HepG2 (cell line): ENCODE results near the gene TULP3. TPM values are rescaled to one million over a fixed set of nuclear protein-coding genes. Genes with fewer than 3 reads are reported as not detected.

Experiments used
- ATAC-seq: fragments of 200-7000 bp; cut with Tn5 transposase; 3 replicates; pipeline ENCODE4 v1.9.1; 2020; ENCODE audit warnings: mild to moderate bottlenecking, moderate library complexity
- BruUV-seq: library from RNA; stranded (reverse); fragments of 400-500 nt; replicated peaks from 2 replicates; lab custom pipeline; 2021; lab: Mats Ljungman, UMichigan
- CTCF ChIA-PET: fragments of 300-600 bp; formaldehyde crosslinking; extraction: SDS; loops from one replicate; lab custom pipeline; 2021; ENCODE audit warnings: low total read pairs, inconsistent platforms, low intra/inter-chr PET ratio; lab: Yijun Ruan, JAX
- POLR2A ChIA-PET: fragments of 350-600 bp; sonication (Branson Sonifier 250); formaldehyde crosslinking; loops from one replicate; lab custom pipeline; 2020; ENCODE audit warnings: antibody characterized with exemption, inconsistent platforms; lab: Yijun Ruan, JAX
- DNase-seq: peaks from one replicate; pipeline ENCODE4 v3.0.0-alpha.2; 2015; ENCODE audit warnings: low spot score
- FAIRE-seq: peaks from 3 replicates; lab custom pipeline; 2011; peaks lifted over from hg19 to GRCh38; lab: Jason Lieb, UNC
- H2AFZ ChIP-seq: one replicate; pipeline ENCODE4 v1.6.1; 2011; ENCODE audit warnings: low read length, inconsistent platforms
- H3K27ac ChIP-seq: fragments of 300-600 bp; 3 replicates; pipeline ENCODE4 v1.8.0; 2011; ENCODE audit warnings: mixed run types, mild to moderate bottlenecking, mixed read lengths, low read length, inconsistent platforms; ENCODE audit not compliant: insufficient read depth; ENCODE audit errors: extremely low read length
- H3K27me3 ChIP-seq, 2 experiments: fragments of 200-600 bp in 1 of 2; 2 replicates in 1 of 2; 3 replicates in 1 of 2; pipeline versions ENCODE4 v1.6.0 to v1.8.0; 2011; ENCODE audit warnings: low read length in 2 of 2, mild to moderate bottlenecking in 2 of 2, moderate library complexity in 2 of 2, inconsistent platforms in 1 of 2; ENCODE audit not compliant: insufficient read depth in 2 of 2, control insufficient read depth in 1 of 2
- H3K36me3 ChIP-seq, 2 experiments: fragments of 200-600 bp in 1 of 2; replicated peaks in 1 of 2; 2 replicates in 1 of 2; 3 replicates in 1 of 2; pipeline versions ENCODE4 v1.5.1 to v1.8.0; 2011; ENCODE audit warnings: low read length in 2 of 2, inconsistent platforms in 1 of 2; ENCODE audit not compliant: insufficient read depth in 2 of 2, control insufficient read depth in 1 of 2
- H3K4me1 ChIP-seq: 2 replicates; pipeline ENCODE4 v1.5.1; 2012; ENCODE audit warnings: low read length, inconsistent platforms; ENCODE audit not compliant: insufficient read depth
- H3K4me2 ChIP-seq: 2 replicates; pipeline ENCODE4 v1.6.0; 2011; ENCODE audit warnings: low read depth, low read length, inconsistent platforms
- H3K4me3 ChIP-seq, 3 experiments: fragments of 200-600 bp in 1 of 3; sonication (generic), shearing (Covaris generic) in 1 of 3; replicated peaks in 1 of 3; 2 replicates each; pipeline ENCODE4 v1.5.1; 2011 to 2016; ENCODE audit warnings: low read length in 3 of 3, inconsistent platforms in 2 of 3, low read depth in 2 of 3, mild to moderate bottlenecking in 2 of 3, control low read depth in 1 of 3, mixed read lengths in 1 of 3; ENCODE audit not compliant: insufficient read depth in 1 of 3
- H3K79me2 ChIP-seq: one replicate; pipeline ENCODE4 v1.6.1; 2011; ENCODE audit warnings: low read length, inconsistent platforms; ENCODE audit not compliant: insufficient read depth
- H3K9ac ChIP-seq: 2 replicates; pipeline ENCODE4 v1.6.0; 2011; ENCODE audit warnings: mild to moderate bottlenecking, low read depth, low read length, inconsistent platforms; ENCODE audit not compliant: insufficient read depth
- H3K9me3 ChIP-seq: 2 replicates; pipeline ENCODE4 v1.5.1; 2012; ENCODE audit warnings: mild to moderate bottlenecking, low read length
- H4K20me1 ChIP-seq: 2 replicates; pipeline ENCODE4 v1.6.0; 2011; ENCODE audit warnings: inconsistent platforms, mild to moderate bottlenecking, low read length, moderate library complexity; ENCODE audit not compliant: insufficient read depth
- ARNT2 ChIP-seq: sonication (generic); formaldehyde crosslinking; IDR thresholded peaks from 2 replicates; pipeline ENCODE4 v1.8.0; 2022; ENCODE audit warnings: mild to moderate bottlenecking, low read depth, missing genetic modification reagents, moderate library complexity
- FOXO1 ChIP-seq: sonication (generic); formaldehyde crosslinking; IDR thresholded peaks from 2 replicates; pipeline ENCODE4 v1.4.0; 2020; ENCODE audit warnings: missing genetic modification reagents
- MIER3 ChIP-seq: IDR thresholded peaks from 2 replicates; pipeline ENCODE4 v1.6.1; 2016; ENCODE audit warnings: missing compliant biosample characterization, borderline replicate concordance
- TAF1 ChIP-seq: sonication (generic); formaldehyde crosslinking; IDR thresholded peaks from 2 replicates; pipeline ENCODE4 v1.4.0; 2020; ENCODE audit warnings: missing genetic modification reagents
- ZNF101 ChIP-seq: sonication (generic); formaldehyde crosslinking; IDR thresholded peaks from 2 replicates; pipeline ENCODE4 v1.4.0; 2020; ENCODE audit warnings: mild to moderate bottlenecking, low read depth, missing genetic modification reagents, borderline replicate concordance
- ZNF230 ChIP-seq: sonication (generic); formaldehyde crosslinking; IDR thresholded peaks from 2 replicates; pipeline ENCODE4 v1.4.0; 2020; ENCODE audit warnings: mild to moderate bottlenecking, missing genetic modification reagents
- ZNF317 ChIP-seq: sonication (generic); formaldehyde crosslinking; IDR thresholded peaks from 2 replicates; pipeline ENCODE4 v1.5.0; 2020; ENCODE audit warnings: mild to moderate bottlenecking, missing genetic modification reagents
- ZSCAN9 ChIP-seq: IDR thresholded peaks from 2 replicates; pipeline ENCODE4 v1.6.1; 2016; ENCODE audit warnings: borderline replicate concordance
- WGBS: methylation state at CpG from one replicate; pipeline ENCODE4 v1.1.6; 2017; ENCODE audit warnings: low lambda C conversion rate; 5-methylcytosine and 5-hydroxymethylcytosine counted together
- in situ Hi-C: cut with HindIII; loops from 2 replicates; pipeline ENCODE4 v1.10.0; 2017; ENCODE audit warnings: low pct_unique_long_range_greater_than_20kb; ENCODE audit not compliant: extremely low pct_ligation_motif_present
- intact Hi-C: fragments of 100-400 bp; cut with micrococcal nuclease; formaldehyde crosslinking; loops from one replicate; pipeline ENCODE4 v1.10.0; 2022; ENCODE audit not compliant: unreplicated experiment
- polyA plus RNA-seq, 8 experiments: library from polyadenylated mRNA; depleted of rRNA in 3 of 8; stranded (reverse) in 7 of 8; unstranded in 1 of 8; fragments of >200 nt; fragmentation: Illumina TruSeq in 4 of 8; extraction: Trizol in 4 of 8; gene quantifications; 2 replicates each; pipeline versions ENCODE4 v1.2.1 to v1.2.3, GENCODE V29; 2011 to 2016; ENCODE audit warnings: low read depth in 4 of 8, missing spikeins in 1 of 8, mixed read lengths in 1 of 8; ENCODE audit not compliant: insufficient read depth in 1 of 8
- total RNA-seq, 5 experiments: library from RNA; depleted of rRNA; stranded (reverse); fragments of >200 nt; fragmentation: Illumina TruSeq; extraction: Trizol; gene quantifications; 2 replicates each; pipeline ENCODE4 v1.2.3, GENCODE V29; 2016; ENCODE audit warnings: low read depth in 1 of 5
- TF ChIP-seq, protein P1 (sequence below): sonication (generic); formaldehyde crosslinking; IDR thresholded peaks from 2 replicates; pipeline ENCODE4 v1.5.0; 2020; ENCODE audit warnings: missing genetic modification reagents, mild to moderate bottlenecking, borderline replicate concordance
- TF ChIP-seq, protein P2 (sequence below), 2 experiments: fragments of 450-650 bp in 1 of 2; sonication (generic) in 1 of 2; formaldehyde crosslinking in 1 of 2; IDR thresholded peaks; 2 replicates each; pipeline versions ENCODE4 v1.6.1 to v1.8.0; 2016 to 2022; ENCODE audit warnings: antibody characterized with exemption in 1 of 2, mild to moderate bottlenecking in 1 of 2, missing genetic modification reagents in 1 of 2

TULP3 gene
- total and polyA plus RNA-seq, 2 of the 13 experiments (the other 11 are each of a cell fraction or from before 2014, with no cell fraction given), result 11.2 to 13.2 TPM

DNA sequence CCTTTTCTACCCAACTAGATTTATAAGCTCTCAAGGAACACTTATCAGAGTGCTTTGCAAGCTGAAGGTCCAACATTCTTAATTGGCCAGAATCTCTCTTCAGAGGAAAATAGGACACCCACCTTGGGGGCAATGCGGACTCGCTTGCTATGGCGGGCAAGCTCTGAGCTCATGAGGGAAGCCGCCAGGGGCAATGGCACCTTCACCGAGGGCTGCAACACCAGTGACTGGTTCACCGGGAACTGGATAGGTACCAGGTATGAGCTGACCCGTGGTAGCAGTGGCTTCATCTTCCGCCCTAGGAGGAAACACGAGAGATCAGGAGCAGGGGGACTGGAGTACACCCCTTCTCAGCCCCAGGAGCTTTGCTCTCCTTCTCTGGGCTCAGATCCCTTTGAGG is 26.5 kb upstream of the TULP3 start:
- ChIA-PET CTCF (no interaction called here), POLR2A (interaction anchor here (0.9 kb wide), 1 partner anchor 13 kb away, joined by 3 read pairs; the partner anchor contains the start of genes FOXM1 and RHNO1)
- H3K36me3 ChIP-seq, result peaks cover 30 to 77% of the 10 kb centered on the region in 2 experiments
- DNase-seq, result no peak
- no peak for FAIRE-seq
- no peak overlapping the region for H2AFZ ChIP-seq
- no peak overlapping the region for H3K27ac ChIP-seq
- H3K9ac ChIP-seq, result no peak overlapping the region
- ATAC-seq, result no peak
- WGBS, result 95% methylated on average over 7 of the region's 9 CpGs
- BruUV-seq, result no TSS peak
- no peak overlapping the region for H3K4me3 ChIP-seq
- in situ Hi-C loops (no loop called here), intact Hi-C loops (no loop called here)
- H3K79me2 ChIP-seq, result no peaks in the 10 kb centered on the region
- TF ChIP-seq ZNF230 (CRISPR knock-in tag) (no peak), TAF1 (CRISPR knock-in tag) (no peak), ZNF101 (CRISPR knock-in tag) (no peak), ARNT2 (CRISPR knock-in tag) (no peak), FOXO1 (no peak), MIER3 (no peak), ZNF317 (no peak), ZSCAN9 (no peak)
- TF ChIP-seq, protein P1, sequence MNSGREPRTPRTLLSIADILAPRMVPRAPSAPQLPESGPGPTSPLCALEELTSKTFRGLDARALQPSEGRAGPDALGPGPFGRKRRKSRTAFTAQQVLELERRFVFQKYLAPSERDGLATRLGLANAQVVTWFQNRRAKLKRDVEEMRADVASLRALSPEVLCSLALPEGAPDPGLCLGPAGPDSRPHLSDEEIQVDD (CRISPR knock-in tag), result no peak
- TF ChIP-seq, protein P2, sequence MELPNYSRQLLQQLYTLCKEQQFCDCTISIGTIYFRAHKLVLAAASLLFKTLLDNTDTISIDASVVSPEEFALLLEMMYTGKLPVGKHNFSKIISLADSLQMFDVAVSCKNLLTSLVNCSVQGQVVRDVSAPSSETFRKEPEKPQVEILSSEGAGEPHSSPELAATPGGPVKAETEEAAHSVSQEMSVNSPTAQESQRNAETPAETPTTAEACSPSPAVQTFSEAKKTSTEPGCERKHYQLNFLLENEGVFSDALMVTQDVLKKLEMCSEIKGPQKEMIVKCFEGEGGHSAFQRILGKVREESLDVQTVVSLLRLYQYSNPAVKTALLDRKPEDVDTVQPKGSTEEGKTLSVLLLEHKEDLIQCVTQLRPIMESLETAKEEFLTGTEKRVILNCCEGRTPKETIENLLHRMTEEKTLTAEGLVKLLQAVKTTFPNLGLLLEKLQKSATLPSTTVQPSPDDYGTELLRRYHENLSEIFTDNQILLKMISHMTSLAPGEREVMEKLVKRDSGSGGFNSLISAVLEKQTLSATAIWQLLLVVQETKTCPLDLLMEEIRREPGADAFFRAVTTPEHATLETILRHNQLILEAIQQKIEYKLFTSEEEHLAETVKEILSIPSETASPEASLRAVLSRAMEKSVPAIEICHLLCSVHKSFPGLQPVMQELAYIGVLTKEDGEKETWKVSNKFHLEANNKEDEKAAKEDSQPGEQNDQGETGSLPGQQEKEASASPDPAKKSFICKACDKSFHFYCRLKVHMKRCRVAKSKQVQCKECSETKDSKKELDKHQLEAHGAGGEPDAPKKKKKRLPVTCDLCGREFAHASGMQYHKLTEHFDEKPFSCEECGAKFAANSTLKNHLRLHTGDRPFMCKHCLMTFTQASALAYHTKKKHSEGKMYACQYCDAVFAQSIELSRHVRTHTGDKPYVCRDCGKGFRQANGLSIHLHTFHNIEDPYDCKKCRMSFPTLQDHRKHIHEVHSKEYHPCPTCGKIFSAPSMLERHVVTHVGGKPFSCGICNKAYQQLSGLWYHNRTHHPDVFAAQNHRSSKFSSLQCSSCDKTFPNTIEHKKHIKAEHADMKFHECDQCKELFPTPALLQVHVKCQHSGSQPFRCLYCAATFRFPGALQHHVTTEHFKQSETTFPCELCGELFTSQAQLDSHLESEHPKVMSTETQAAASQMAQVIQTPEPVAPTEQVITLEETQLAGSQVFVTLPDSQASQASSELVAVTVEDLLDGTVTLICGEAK (IDR thresholded peaks at IDR 0.05), result no peak
- TF ChIP-seq, protein P2 (CRISPR knock-in tag; IDR thresholded peaks at IDR 0.05), result no peak
- no peaks in the 10 kb centered on the region for H4K20me1 ChIP-seq
- no peaks in the 10 kb centered on the region for H3K9me3 ChIP-seq
- no peak overlapping the region for H3K4me2 ChIP-seq
- H3K4me1 ChIP-seq, result no peaks in the 10 kb centered on the region
- no peaks in the 10 kb centered on the region for H3K27me3 ChIP-seq
